Subcutaneous adipose tissue (tissue), 4 donors: Measurements from ENCODE around the gene NFIX. TPM values are rescaled to one million over a fixed set of nuclear protein-coding genes. Genes with fewer than 3 reads are reported as not detected.

Experiments
- total RNA-seq, 4 donors: library from RNA; depleted of rRNA; stranded (reverse); fragments of >200 nt; gene quantifications; one replicate each; pipeline ENCODE4 v1.1.0, GENCODE V29; 2016
- TF ChIP-seq, protein P1 (sequence below): fragments of 450-650 bp; IDR thresholded peaks from one replicate; pipeline ENCODE4 v1.5.1; 2016; ENCODE audit warnings: low read depth, mild to moderate bottlenecking, control low read depth, antibody characterized with exemption, moderate library complexity

NFIX gene
- total RNA-seq, 4 donors from 2014 or later = 32.8 to 102 (median 47.0) TPM

DNA sequence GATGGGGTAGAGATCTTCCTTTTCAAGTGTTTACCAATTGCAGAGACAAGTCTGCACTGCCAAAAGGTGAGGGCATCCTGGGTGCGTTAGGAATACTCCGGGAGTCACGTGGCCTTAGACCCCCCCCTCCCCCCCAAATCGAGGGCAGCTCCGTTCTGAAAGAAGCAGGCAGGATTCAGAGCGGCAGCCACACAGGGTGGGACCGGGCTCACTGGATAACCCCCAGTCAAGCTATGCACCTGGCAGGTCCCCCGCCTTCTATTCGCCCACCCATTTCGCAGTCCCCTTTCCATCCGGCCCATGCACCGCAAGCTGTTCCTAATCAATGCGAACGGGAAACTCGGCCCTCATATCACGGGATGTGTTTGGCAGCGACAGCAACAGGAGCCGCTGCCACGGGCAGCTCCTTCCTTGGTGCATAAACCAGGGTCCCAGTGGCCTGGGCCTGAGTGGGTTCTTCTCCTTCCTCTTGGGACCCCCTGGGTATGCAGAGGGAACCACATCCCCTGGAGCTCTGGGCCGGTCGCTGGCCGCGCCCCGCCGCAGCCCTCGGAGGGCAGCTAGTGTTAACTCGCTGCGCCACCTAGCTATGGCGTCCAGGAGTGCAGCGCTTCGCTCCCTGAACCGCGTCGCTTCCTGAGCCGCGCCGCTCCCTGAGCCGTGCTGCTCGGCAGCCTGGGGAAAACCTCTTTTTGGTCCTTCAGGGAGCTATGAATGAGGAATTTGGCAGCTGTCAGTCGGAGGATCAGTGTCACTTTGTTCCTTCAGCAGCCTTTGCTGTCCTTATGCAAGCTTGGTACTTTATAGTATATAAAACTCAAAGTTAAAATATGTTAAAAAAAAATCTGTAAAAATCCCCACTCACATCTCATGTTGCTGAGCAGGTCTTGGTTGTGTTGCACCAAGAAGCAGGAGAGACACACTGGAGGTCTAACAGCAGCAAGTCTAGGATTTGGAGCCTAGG, 66.0 kb downstream of the NFIX start:
- TF ChIP-seq, protein P1, sequence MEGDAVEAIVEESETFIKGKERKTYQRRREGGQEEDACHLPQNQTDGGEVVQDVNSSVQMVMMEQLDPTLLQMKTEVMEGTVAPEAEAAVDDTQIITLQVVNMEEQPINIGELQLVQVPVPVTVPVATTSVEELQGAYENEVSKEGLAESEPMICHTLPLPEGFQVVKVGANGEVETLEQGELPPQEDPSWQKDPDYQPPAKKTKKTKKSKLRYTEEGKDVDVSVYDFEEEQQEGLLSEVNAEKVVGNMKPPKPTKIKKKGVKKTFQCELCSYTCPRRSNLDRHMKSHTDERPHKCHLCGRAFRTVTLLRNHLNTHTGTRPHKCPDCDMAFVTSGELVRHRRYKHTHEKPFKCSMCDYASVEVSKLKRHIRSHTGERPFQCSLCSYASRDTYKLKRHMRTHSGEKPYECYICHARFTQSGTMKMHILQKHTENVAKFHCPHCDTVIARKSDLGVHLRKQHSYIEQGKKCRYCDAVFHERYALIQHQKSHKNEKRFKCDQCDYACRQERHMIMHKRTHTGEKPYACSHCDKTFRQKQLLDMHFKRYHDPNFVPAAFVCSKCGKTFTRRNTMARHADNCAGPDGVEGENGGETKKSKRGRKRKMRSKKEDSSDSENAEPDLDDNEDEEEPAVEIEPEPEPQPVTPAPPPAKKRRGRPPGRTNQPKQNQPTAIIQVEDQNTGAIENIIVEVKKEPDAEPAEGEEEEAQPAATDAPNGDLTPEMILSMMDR = no peak

DNA sequence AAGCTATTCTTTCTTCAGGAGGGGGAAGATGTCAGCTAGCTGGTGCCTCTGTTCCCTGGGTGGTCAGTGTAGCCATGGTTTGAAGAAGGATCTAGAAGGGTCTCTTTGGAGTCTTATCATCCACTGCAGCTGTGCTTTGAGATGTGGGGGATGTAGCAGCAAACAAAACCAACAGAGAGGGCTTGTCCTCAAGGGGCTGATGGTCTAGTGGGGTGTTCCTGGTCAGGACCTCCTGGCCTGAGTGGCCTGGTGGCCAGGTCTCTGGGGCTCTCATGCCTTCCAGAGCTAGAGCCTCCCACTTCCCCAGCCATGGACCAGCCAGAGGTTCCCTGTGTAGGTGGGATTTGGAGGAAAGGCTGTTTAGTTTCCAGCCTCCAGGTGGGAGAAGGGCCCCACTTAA, 67.0 kb downstream of the NFIX start:
- TF ChIP-seq, protein P1 = no peak

DNA sequence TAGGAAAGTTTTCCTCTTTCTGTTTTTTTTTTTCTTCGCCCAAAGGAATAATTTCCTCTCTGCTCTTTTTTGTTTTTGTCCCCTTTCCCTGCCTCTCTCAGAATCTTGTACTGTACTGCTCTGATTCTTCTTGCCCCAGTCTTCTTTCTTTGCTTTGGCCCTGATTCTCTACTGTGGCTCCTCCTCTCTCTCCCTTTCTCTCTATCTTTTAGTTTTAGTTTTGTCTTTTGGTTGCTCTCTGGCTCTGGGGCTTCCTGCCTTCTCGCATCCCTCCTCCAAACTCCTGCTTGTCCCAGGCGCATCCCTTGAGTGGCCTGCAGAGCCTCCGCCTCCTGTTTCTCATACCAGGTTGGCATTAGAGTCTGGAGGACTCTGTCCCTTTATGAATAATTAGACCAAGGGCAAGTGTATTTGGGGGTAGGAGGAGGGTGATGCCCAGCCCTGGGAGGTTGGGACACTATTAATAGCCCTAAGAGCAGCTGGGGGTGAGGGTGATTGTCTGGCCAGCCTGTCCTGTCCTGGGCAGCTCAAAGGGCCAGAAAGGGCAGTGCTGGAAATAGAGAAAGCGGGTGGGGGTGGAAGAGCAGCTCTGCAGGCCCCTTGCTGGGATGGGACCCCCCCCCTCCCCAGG, 68.3 kb downstream of the NFIX start:
- TF ChIP-seq, protein P1 = no peak

DNA sequence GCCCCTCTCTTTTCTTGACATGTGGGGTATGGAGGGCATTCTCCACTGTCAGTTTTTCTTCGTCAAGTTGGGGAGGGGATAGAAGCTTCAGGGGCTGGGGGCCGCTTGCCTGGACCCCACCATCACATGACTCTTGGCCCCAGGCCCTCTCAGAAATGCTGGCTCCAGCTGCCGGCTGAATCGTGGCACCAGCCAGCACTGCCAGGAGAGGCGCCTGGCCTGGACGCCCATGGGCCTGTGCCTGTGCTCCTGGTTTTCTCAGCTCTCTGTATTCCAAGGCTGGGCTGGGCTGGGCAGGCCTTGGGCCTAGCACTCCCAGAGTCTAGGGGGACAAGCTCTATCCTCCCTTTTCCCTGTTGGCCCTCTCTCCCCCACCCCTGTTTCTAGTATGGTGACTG, 68.8 kb downstream of the NFIX start:
- TF ChIP-seq, protein P1 = no peak

DNA sequence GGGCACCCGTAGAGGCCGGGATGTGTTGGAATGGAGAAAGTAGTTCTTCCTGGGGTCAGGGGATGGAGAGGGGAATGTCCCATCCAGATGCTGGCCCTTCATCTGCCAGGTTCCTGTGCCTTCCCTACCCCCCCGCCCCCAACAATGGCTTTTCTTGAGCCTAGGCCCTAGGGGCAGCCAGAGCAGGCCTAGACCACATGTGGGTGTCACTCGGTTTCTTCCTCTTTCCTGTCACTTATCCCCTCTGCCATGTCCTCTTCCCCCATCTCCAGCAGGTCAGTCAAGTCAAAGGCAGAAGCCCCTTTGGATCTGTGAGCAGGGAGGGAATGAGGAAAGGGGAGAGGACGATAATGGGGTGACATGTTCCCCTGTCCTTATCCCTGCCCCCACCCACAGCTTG, 71.0 kb downstream of the NFIX start:
- TF ChIP-seq, protein P1 = no peak

DNA sequence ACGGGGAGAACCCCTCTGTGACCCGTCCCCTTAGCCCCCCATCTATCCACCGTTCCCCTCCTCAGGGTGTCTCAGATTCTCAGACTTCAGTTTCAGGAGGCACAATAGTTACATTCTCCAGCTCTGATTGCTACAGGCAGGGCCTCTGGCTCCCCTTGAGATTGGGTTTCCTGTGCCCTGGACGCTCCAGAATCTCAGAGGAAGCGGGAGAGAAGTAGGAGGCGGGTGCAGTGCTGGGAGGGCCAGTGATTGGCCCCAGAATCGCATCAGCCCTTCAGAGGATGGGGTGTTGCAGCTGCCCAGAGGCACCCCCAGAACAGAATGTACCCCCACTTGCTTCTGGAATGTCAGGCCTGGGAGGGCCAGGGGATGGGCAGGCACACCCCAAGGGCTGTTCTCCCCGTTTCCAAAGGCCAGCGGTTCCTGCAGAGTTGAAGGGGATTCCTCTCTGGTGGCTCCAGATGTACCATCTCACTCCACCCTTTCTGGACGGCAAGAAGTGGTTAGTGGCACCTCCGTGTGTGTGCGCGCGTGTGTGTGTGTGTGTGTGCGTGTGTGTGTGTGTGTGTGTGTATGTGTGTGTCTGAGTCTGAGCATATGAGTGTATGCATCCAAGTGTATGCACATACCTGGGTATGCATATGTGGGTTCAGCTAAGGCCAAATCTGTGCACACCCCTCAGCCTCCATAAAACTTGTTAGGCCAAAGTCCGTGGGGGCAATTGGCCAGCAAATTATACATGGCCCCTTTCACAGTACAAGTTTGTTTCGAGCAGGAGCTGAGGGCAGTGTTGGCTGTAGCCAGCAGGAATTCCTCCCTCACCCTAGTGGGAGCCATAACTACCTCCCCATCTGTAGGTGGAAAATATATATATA, 71.9 kb downstream of the NFIX start:
- TF ChIP-seq, protein P1 = no peak
